Endothelial cell of umbilical vein (primary cell): ENCODE data around the gene TBX21. TPM values are rescaled to one million over a fixed set of nuclear protein-coding genes. Genes with fewer than 3 reads are reported as not detected.

Experiments used
- BruUV-seq: library from RNA; stranded (reverse); fragments of 400-500 nt; replicated peaks from 2 replicates; lab custom pipeline; 2021; lab: Mats Ljungman, UMichigan
- CTCF ChIA-PET: fragments of 300-600, 350-600 bp; sonication (Branson Sonifier 250); formaldehyde crosslinking; loops from one replicate; lab custom pipeline; 2021; ENCODE audit warnings: antibody characterized with exemption, inconsistent platforms; lab: Charles Lee
- POLR2A ChIA-PET: fragments of 300-600, 350-600 bp; sonication (Branson Sonifier 250); formaldehyde crosslinking; loops from one replicate; lab custom pipeline; 2021; ENCODE audit warnings: antibody characterized with exemption, inconsistent platforms; lab: Charles Lee
- DNase-seq: peaks from one replicate; pipeline ENCODE4 v3.0.0-alpha.2; 2011; ENCODE audit warnings: low read depth, low spot score
- FAIRE-seq: peaks from 2 replicates; lab custom pipeline; 2011; peaks lifted over from hg19 to GRCh38; lab: Jason Lieb, UNC
- H2AFZ ChIP-seq: 2 replicates; pipeline ENCODE4 v1.6.0; 2012; ENCODE audit warnings: low read depth, low read length, control low read depth, inconsistent platforms
- H3K27ac ChIP-seq: 2 replicates; pipeline ENCODE4 v1.5.1; 2011; ENCODE audit warnings: low read depth, mild to moderate bottlenecking, control low read depth, low read length, moderate library complexity; ENCODE audit not compliant: insufficient read depth
- H3K27me3 ChIP-seq, 2 experiments: 2 replicates each; pipeline versions ENCODE4 v1.6.0 to v1.6.1; 2011; ENCODE audit warnings: low read length in 2 of 2, mixed read lengths in 1 of 2; ENCODE audit not compliant: control insufficient read depth in 2 of 2, insufficient read depth in 2 of 2
- H3K36me3 ChIP-seq, 2 experiments: 2 replicates in 1 of 2; 3 replicates in 1 of 2; pipeline ENCODE4 v1.5.1; 2011; ENCODE audit warnings: low read length in 2 of 2, mild to moderate bottlenecking in 1 of 2, moderate library complexity in 1 of 2; ENCODE audit not compliant: control insufficient read depth in 2 of 2, insufficient read depth in 2 of 2; ENCODE audit errors: extremely low read depth in 1 of 2
- H3K4me1 ChIP-seq: 3 replicates; pipeline ENCODE4 v1.5.1; 2011; ENCODE audit warnings: mild to moderate bottlenecking, low read length; ENCODE audit not compliant: control insufficient read depth, insufficient read depth; ENCODE audit errors: extremely low read depth
- H3K4me2 ChIP-seq: 2 replicates; pipeline ENCODE4 v1.6.1; 2011; ENCODE audit warnings: low read length, control low read depth, mixed read lengths; ENCODE audit not compliant: insufficient read depth
- H3K4me3 ChIP-seq, 3 experiments: fragments of 200-600 bp in 1 of 3; sonication (generic), shearing (Covaris generic) in 1 of 3; replicated peaks in 1 of 3; 2 replicates each; pipeline ENCODE4 v1.5.1; 2011 to 2016; ENCODE audit warnings: control low read depth in 3 of 3, low read length in 3 of 3, mild to moderate bottlenecking in 2 of 3, inconsistent platforms in 1 of 3, low read depth in 1 of 3, moderate library complexity in 1 of 3; ENCODE audit not compliant: insufficient read depth in 1 of 3
- H3K79me2 ChIP-seq: 2 replicates; pipeline ENCODE4 v1.6.0; 2012; ENCODE audit warnings: low read length, inconsistent platforms; ENCODE audit not compliant: control insufficient read depth, insufficient read depth
- H3K9ac ChIP-seq: replicated peaks from 2 replicates; pipeline ENCODE3; 2011; ENCODE audit warnings: low read length, control low read depth; ENCODE audit not compliant: insufficient read depth; ENCODE audit errors: extremely low read depth
- H3K9me1 ChIP-seq: replicated peaks from 3 replicates; pipeline ENCODE4 v1.6.0; 2011; ENCODE audit warnings: mild to moderate bottlenecking, low read length; ENCODE audit not compliant: control insufficient read depth, insufficient read depth; ENCODE audit errors: extremely low read depth
- H3K9me3 ChIP-seq: replicated peaks from 2 replicates; pipeline ENCODE4 v1.5.1; 2012; ENCODE audit warnings: low read length, inconsistent platforms; ENCODE audit not compliant: control insufficient read depth, insufficient read depth
- H4K20me1 ChIP-seq: replicated peaks from 2 replicates; pipeline ENCODE3; 2011; ENCODE audit warnings: mild to moderate bottlenecking, low read length; ENCODE audit not compliant: control insufficient read depth, insufficient read depth; ENCODE audit errors: extremely low read depth
- EZH2 ChIP-seq: IDR thresholded peaks from 2 replicates; pipeline ENCODE4 v1.6.1; 2012; ENCODE audit warnings: borderline replicate concordance, low read depth, mild to moderate bottlenecking, moderate library complexity, low read length, inconsistent platforms; ENCODE audit not compliant: severe bottlenecking
- FOS ChIP-seq: IDR thresholded peaks from 2 replicates; pipeline ENCODE4 v1.6.1; 2011; ENCODE audit warnings: mild to moderate bottlenecking, low read length, moderate library complexity, borderline replicate concordance; ENCODE audit not compliant: insufficient read depth
- GATA2 ChIP-seq: IDR thresholded peaks from 2 replicates; pipeline ENCODE4 v1.7.0; 2011; ENCODE audit warnings: low read depth, mild to moderate bottlenecking, moderate library complexity, mixed read lengths, low read length; ENCODE audit not compliant: insufficient read length, insufficient read depth
- JUN ChIP-seq: IDR thresholded peaks from 2 replicates; pipeline ENCODE4 v1.6.1; 2011; ENCODE audit warnings: borderline replicate concordance, low read depth; ENCODE audit not compliant: insufficient read length, insufficient read depth
- MYC ChIP-seq: IDR thresholded peaks from one replicate; pipeline ENCODE4 v1.6.1; 2011; ENCODE audit warnings: mild to moderate bottlenecking, low read depth, low read length
- POLR2A ChIP-seq: IDR thresholded peaks from 2 replicates; pipeline ENCODE4 v1.6.1; 2012; ENCODE audit warnings: low read depth, mild to moderate bottlenecking, control low read depth, low read length
- POLR2AphosphoS5 ChIP-seq: IDR thresholded peaks from 2 replicates; pipeline ENCODE4 v1.6.1; 2012; ENCODE audit warnings: low read depth, mild to moderate bottlenecking, control low read depth, low read length, moderate library complexity; ENCODE audit not compliant: insufficient read depth
- dilution Hi-C: fragments of 300-500 bp; cut with MboI; formaldehyde crosslinking; loops from one replicate; pipeline ENCODE4 v1.15.0; 2019; ENCODE audit warnings: low sequenced_read_pairs; ENCODE audit not compliant: extremely low pct_ligation_motif_present
- intact Hi-C: fragments of 100-400 bp; cut with micrococcal nuclease; formaldehyde crosslinking; loops from one replicate; pipeline ENCODE4 v1.10.0; 2022
- polyA plus RNA-seq, 4 experiments: library from polyadenylated mRNA; depleted of rRNA in 3 of 4; stranded (reverse) in 3 of 4; unstranded in 1 of 4; fragments of >200 nt; gene quantifications; 2 replicates each; pipeline versions ENCODE4 v1.2.1 to v1.2.3, GENCODE V29; 2011 to 2012; ENCODE audit warnings: missing spikeins in 1 of 4
- total RNA-seq: library from RNA; stranded (reverse); gene quantifications from 2 replicates; pipeline ENCODE4 v1.2.3, GENCODE V29; 2021
- TF ChIP-seq, protein P1 (sequence below): IDR thresholded peaks from 2 replicates; pipeline ENCODE4 v1.6.1; 2011; ENCODE audit not compliant: insufficient read depth, insufficient read length
- TF ChIP-seq, protein P2 (sequence below), 2 donors: IDR thresholded peaks; 1 replicate in 1 of 2; 2 replicates in 1 of 2; pipeline ENCODE4 v1.5.1; 2011; ENCODE audit warnings: low read length in 2 of 2, mild to moderate bottlenecking in 2 of 2, moderate library complexity in 2 of 2, control low read depth in 1 of 2, inconsistent platforms in 1 of 2, low read depth in 1 of 2; ENCODE audit not compliant: insufficient read depth in 1 of 2; ENCODE audit errors: extremely low read depth in 1 of 2

TBX21 gene
- total and polyA plus RNA-seq, 2 donors (not counting 3 experiments of a cell fraction or from before 2014, with no cell fraction given): not detected

DNA sequence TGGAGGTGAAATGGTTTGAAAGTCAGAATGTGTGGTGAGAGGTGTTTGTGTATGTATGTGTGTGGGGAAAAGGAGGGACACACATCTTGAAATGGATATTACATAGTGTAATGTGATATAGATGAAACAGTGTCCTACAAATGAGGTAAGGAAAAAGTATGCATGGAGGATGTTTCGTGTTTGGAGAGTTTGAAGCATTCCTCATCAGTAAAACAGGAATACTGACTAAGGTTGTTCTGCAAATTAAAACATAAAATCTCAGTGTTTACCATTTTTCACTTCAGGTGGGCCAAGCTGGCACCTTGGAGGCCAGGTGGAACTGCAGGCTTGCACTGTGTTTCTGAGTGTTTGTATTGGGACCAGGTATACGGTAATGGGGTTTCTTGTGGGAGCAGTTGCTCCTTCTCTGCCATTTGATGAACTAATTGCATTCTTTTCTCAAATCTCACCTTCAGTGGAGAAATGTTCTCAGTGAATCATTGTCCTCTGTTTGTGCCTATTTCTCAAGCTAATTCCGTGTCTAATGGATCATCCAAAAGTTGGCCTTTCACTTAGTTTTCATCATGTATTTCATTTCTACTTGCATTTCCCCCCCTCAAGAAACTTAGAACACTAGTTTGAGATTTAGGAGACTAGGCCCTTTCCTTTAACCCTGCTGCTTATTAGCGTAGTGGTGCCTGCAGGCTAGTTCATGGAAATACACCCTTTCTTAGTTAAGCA lies 47.3 kb upstream of the TBX21 start:
- Histone ChIP-seq H3K79me2 (peaks cover 2% of the 10 kb centered on the region), H3K36me3 (peaks cover 12 to 17% of the 10 kb centered on the region in 2 experiments), H2AFZ (no peak overlapping the region), H3K27ac (peak overlapping the region; percentile 35), H3K9me3 (no peaks in the 10 kb centered on the region), H3K9me1 (no peaks in the 10 kb centered on the region), H4K20me1 (peaks cover 2% of the 10 kb centered on the region), H3K9ac (no peak overlapping the region), H3K4me2 (peak overlapping the region; percentile 17), H3K4me1 (peaks cover 27% of the 10 kb centered on the region), H3K4me3 (no peak overlapping the region), H3K27me3 (no peaks in the 10 kb centered on the region)
- DNase-seq: no peak
- intact Hi-C loops: loop anchor here (5.0 kb wide), 1 partner anchor 33 kb away; no protein-coding TSS in a partner anchor
- no peak for FAIRE-seq
- no TSS peak for BruUV-seq
- ChIA-PET POLR2A (interaction anchor here (0.7 kb wide), 1 partner anchor 68 kb away, joined by 7 read pairs; no protein-coding TSS in a partner anchor), CTCF (interaction anchor here (1.2 kb wide), 1 partner anchor 12 kb away, joined by 3 read pairs; no protein-coding TSS in a partner anchor)
- TF ChIP-seq JUN: no peak
- TF ChIP-seq POLR2AphosphoS5: no peak
- no peak for TF ChIP-seq POLR2A
- no peak for TF ChIP-seq MYC
- TF ChIP-seq GATA2: no peak
- TF ChIP-seq, protein P1, sequence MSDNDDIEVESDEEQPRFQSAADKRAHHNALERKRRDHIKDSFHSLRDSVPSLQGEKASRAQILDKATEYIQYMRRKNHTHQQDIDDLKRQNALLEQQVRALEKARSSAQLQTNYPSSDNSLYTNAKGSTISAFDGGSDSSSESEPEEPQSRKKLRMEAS: no peak
- TF ChIP-seq, protein P2, sequence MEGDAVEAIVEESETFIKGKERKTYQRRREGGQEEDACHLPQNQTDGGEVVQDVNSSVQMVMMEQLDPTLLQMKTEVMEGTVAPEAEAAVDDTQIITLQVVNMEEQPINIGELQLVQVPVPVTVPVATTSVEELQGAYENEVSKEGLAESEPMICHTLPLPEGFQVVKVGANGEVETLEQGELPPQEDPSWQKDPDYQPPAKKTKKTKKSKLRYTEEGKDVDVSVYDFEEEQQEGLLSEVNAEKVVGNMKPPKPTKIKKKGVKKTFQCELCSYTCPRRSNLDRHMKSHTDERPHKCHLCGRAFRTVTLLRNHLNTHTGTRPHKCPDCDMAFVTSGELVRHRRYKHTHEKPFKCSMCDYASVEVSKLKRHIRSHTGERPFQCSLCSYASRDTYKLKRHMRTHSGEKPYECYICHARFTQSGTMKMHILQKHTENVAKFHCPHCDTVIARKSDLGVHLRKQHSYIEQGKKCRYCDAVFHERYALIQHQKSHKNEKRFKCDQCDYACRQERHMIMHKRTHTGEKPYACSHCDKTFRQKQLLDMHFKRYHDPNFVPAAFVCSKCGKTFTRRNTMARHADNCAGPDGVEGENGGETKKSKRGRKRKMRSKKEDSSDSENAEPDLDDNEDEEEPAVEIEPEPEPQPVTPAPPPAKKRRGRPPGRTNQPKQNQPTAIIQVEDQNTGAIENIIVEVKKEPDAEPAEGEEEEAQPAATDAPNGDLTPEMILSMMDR (IDR thresholded peaks at IDR 0.05; ENCODE audit: extremely low read depth in 1 of 2, insufficient read depth in 1 of 2, low read depth in 1 of 2, low read length in 2 of 2): no peak
- no peak for TF ChIP-seq FOS
- TF ChIP-seq EZH2: no peak
- dilution Hi-C loops: no loop called here
